CD1c-positive myeloid dendritic cell (primary cell): ENCODE results near the gene CDC42EP1.
"Not testable (repeated sequence)": the region's sequence is repeated elsewhere in the genome, so short reads cannot be mapped to it uniquely, and the experiment has no call there.

Experiments used
- DNase-seq: peaks from one replicate; pipeline ENCODE4 v3.0.0-alpha.2; 2016; ENCODE audit errors: extremely low spot score

The CDC42EP1 gene, protein sequence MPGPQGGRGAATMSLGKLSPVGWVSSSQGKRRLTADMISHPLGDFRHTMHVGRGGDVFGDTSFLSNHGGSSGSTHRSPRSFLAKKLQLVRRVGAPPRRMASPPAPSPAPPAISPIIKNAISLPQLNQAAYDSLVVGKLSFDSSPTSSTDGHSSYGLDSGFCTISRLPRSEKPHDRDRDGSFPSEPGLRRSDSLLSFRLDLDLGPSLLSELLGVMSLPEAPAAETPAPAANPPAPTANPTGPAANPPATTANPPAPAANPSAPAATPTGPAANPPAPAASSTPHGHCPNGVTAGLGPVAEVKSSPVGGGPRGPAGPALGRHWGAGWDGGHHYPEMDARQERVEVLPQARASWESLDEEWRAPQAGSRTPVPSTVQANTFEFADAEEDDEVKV

DNA sequence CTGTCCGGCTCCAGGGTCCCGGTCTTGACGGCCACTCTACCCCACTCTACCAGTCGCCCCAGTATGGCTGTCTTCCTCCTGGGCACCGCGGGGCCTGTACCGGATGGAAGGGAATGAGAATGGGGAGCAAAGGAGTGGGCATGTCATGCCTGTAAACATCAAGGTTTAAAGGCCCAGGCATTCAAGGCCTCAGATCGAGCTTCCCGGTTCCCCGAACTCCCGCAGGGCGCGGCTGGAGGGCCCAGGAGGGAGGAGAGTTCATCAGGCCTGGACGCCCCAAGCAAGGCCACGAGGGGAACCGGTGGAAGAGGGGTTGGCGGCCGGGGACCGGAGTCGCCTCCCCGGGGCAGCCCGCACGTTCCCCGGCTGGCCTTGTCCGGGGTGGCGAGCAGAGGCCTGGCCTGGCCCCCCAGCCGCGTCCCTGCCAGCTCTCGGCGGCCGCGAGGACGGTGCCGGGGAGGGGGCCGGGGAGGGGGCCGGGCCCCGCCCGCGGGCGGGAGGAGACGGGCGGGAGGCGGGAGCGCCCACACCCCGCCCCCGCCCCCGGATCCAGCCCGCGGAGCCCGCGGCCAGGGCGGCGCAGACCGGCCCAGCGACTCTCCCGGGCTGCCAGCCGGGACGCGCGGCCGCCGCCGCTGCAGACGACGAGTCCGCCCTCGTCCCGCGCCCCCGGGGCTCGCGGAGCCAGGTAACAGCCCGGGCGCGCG is at the start of gene CDC42EP1:
TSS of gene CDC42EP1 (plus strand) at position 580 of the 707 bp plus-strand sequence. CDS start 5,870 bp downstream, outside the sequence.
- no peak for DNase-seq

DNA sequence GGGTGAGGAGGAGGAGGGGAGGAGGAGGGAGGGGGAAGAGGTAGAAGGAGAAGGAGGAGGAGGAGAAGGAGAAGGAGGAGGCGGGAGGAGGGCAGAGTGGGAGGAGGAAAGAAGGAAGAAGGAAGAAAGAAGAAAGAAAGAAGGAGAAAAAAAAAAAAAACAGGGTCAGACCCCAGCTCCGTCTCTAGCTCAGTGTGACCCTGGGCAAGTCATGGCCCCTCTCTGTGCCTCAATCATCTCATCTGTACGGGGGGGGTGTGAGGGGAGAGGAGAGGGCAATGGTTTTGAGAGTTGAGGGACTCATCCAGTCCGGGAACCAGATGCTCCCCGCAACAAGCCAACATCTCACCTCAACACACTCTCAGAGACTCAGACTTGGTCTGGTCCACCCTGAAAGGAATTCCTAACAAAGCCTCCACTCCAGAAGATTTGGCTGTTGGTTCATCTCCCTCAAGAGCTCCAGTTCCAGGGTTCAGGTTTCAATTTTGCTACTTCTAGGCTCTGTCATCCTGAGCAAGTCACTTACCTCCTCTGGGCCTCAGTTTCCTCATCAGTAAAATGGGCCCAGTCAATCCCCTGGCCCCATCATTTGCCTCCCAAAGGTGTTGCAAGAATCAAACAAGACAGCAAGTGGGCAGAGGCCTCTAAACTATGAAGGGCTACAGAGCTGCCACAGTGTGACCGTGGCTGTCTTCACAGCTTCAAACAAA is 48.7 kb upstream of the CDC42EP1 start:
- no peak for DNase-seq

DNA sequence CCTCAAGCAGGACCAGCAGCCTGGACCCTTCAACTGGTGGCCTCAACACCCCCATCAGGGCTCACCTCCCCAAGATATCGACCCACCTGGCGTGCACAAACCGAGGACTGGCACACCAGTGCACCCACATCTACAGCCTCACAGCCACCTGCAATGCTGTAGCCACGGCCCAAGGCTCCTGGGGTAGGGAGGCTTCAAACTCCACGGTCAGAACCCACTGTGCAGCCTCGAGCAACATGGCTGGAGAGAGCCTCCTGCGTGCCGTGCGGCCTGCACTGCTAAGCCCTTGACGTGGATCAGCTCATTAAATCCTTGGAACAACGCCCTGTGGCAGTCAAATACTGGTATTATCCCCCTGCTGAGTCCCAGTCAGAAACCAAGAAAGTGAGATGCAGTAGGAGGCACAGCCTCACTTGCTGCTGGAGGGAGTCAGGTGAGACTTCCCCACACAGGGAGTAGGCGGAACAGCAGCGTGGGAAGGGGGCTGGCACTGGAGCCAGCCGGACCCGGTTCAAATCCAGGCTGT is 45.7 kb upstream of the CDC42EP1 start:
- no peak for DNase-seq

DNA sequence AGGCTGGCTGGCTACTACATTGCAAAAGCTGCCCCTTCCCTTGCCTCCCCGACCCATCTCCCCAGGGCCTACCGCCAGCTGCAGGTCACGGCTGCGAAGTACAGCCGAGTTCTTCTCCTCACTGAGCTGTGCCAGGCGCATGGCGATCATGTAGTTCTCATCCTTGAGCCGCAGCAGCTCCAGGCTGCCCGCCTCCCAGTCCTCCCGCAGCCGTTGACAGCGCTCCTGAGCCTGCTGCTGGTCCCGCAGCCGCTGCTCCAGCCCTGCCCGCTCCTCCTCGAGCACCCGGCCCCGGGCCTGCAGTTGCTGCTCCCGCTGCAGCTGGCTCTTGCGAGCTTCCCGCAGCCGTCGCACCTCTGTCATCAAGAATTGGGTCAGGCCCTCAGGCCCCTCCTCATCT is 44.4 kb upstream of the CDC42EP1 start:
- no peak for DNase-seq

- no peak for DNase-seq
Measured at GRCh38 chr22:37516456-37516855, 43.8 kb upstream of the CDC42EP1 start.

GRCh38 chr22:37517826-37518450 is 42.3 kb upstream of the CDC42EP1 start:
- no peak for DNase-seq

GRCh38 chr22:37518509-37519267 is 41.6 kb upstream of the CDC42EP1 start:
- DNase-seq = no peak

DNA sequence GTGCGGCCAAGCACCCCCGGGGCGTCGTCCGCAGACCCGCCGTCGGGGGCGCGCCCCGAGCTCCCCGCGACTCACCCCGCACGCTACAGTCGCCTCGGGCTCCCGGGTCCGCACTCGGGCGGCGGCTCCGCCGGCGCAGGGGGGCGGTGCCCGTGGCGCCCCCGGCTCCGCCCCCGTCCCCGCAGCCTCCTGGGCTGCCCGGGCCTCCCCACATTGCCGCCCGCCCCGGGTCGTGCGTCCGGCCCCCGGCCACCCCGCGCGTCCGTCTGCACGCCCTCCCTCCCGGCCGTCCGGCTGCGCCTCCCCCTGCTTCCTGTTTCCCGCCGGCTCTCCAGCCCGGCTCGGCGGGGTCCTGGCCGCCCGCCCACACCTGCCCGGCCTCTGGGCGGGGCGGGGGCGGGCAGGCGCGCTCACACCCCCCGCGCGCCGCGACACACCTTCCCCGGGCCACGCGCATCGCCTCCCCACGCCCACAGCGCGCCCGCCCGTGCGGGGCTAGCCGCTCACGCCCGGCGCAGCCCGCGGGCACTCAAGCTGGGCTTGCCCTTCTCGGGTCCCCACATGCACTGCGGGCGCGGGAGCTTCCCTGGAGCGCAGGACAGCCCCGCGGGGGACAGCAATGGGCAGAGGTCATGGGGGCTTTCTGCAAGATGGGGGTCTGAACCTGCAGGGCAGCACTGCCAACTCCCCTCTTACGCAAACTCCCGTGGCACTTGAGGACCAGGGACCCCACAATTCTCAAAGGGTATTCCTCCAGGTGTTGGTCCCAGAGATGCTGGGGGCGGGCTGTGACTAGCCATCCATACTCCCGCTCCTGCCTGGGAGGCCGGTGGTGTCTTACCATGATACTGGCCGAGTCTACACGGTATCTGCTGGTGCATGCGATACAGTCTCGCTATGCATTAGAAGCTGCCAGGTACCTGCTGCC is 40.7 kb upstream of the CDC42EP1 start, which contains the start of gene CARD10:
TSS of gene CARD10 (minus strand) at position 148 of the 928 bp plus-strand sequence. CDS start 215 bp downstream, outside the sequence.
- DNase-seq = peak; percentile 48

GRCh38 chr22:37520776-37521191 is 39.5 kb upstream of the CDC42EP1 start:
- DNase-seq = no peak

- DNase-seq = no peak
Measured at GRCh38 chr22:37521236-37521739, 39.0 kb upstream of the CDC42EP1 start.

GRCh38 chr22:37522482-37522881 is 37.8 kb upstream of the CDC42EP1 start:
- DNase-seq = no peak

DNA sequence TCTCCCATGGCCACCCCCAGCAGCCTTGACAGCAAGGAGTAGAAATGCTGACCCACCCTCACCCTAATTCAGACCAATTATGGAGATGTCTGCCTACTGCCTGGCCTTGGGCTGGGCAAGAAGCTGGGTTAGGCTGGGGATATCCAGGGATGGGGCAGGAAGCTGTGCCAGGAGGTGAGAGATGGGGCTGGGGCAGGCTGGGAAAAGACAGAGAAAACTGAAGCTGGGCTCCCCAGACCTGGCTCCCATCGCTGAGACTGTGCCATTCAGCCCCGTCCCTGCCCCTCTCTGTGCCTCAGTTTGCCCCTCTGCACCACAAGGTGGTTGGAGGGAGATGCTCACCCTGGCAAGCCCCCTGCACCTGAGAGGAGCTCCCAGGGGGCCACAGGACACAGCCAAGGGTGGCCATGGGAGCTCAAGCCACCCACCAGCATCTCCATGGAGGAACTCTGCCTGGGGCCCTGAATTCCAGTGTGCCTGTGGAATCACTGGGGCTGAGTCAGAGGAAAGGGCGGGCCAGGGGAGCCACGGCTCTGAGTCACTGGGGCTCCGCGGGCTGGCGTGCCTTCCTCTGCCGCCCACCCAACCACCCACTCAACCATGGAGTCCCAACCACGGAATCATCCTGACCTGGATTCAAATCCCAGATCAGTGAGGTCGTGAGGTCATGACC is 35.1 kb upstream of the CDC42EP1 start:
- peak; percentile 86 for DNase-seq

DNA sequence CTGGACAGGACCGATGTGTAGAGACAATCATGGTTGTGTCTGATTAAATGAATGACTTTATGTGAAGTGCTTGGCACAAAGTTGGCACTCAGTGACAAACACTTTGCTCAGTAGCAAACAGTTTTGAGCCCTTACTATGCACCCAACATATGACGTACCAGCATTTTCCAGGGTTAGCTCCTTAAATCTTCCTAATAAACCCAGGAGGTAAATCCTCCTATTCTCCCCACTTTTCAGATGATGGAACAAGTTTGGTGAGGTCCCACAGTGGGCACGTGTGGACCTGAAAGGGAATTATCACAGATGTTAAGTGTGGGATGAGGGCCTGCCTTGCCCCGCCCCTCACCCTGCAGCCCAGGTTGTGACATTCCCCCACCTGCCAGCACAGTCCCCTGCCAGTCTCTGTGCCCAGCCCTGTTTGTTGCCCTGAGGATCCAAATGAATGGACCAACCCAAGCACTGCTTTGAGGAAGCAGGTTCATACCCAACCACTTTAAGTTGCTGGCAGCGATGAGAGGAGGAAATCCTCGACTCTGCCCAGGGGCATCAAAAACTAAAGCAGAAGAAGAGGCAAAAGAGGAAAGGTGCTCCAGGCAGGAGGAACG is 34.4 kb upstream of the CDC42EP1 start:
- peak; percentile 46 for DNase-seq

DNA sequence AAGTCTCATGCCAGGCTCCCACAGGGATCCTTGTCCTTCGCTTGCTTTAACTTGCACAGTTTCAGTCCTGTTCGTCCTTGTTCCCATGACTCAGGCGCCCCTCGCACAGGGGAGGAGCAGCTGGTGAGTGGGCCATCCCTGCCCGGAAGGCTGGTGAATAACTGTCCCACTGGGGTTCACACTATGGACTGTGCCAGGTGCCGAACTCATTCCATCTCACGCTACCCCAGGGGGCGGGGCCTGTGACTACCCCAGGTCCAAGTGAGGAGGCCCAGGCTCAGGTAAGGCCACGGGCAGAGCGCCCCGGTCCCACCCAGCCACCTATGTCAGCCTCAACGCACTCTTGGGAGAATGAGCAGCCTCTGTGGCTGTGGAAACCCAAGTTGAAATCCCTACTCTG is 33.9 kb upstream of the CDC42EP1 start:
- no peak for DNase-seq

- DNase-seq = not testable (repeated sequence)
Measured at GRCh38 chr22:37527081-37527752, 33.1 kb upstream of the CDC42EP1 start.

DNA sequence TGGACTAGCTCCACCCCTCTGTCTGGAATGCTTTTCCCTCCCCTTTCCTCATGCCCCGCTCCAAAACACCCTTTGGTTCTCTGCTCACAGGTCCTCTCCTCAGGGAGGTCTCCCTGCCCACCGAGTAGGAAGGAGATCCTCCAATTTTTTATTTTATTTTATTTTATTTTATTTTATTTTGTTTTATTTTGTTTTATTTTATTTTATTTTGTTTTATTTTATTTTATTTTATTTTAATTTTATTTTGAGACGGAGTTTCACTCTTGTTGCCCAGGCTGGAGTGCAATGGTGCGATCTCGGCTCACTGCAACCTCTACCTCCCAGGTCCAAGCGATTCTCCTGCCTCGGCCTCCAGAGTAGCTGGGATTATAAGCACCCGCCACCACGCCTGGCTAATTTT is 32.3 kb upstream of the CDC42EP1 start:
- DNase-seq = not testable (repeated sequence)

DNA sequence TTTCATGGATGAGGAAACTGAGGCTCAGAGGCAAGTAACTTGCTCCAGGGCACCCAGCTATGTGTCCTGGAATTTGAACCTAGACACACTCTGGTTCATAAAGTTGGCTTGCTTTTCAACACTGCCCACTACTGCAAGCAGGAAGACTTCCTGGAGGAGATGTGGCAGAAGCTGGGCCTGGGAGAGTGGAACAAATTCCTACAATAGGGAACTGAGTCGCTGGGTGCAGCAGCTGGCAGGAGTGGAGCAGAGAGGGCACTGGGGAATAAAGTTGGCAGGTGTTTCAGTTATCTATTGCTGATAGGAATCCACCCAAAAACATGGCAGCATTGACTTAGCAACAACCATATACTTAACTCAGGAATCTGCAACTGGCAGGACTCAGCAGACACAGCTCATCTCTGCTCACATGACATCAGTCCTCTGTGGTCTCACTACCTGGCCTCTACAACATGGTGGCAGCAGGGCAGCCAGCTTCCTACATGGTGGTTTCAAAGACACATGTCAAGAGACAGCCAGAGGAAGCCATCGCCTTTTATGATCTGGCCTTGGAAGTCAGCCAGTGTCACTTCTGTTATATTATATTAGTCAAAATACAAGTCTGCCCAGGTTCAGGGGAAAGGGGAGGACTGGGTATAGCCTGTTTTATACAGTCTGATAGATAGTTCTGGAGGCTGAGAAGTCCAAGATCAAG is 30.5 kb upstream of the CDC42EP1 start:
- peak; percentile 59 for DNase-seq
